GM12878 (cell line): ENCODE measurements around the gene AGER. TPM values are rescaled to one million over a fixed set of nuclear protein-coding genes. Genes with fewer than 3 reads are reported as not detected.
A peak's percentile ranks its signal among the peaks of the same experiment; 100 is the strongest.

Experiments
- ATAC-seq: fragments of 200-7000 bp; cut with Tn5 transposase; 3 replicates; pipeline ENCODE4 v1.9.1; 2020; ENCODE audit warnings: mild to moderate bottlenecking, moderate library complexity
- BruUV-seq: library from RNA; stranded (reverse); fragments of 400-500 nt; replicated peaks from 2 replicates; lab custom pipeline; 2021; lab: Mats Ljungman, UMichigan
- CTCF ChIA-PET: fragments of 300-600 bp; sonication (Branson Sonifier 250); formaldehyde crosslinking; extraction: SDS; loops from one replicate; lab custom pipeline; 2021; ENCODE audit warnings: inconsistent platforms; lab: Yijun Ruan, JAX
- POLR2A ChIA-PET: fragments of 350-600 bp; formaldehyde crosslinking; extraction: SDS; loops from one replicate; lab custom pipeline; 2021; ENCODE audit warnings: inconsistent platforms; lab: Charles Lee
- RAD21 ChIA-PET: fragments of 300-600 bp; sonication (Branson Sonifier 250); formaldehyde crosslinking; loops from one replicate; lab custom pipeline; 2023; ENCODE audit warnings: antibody characterized with exemption; ENCODE audit not compliant: unreplicated experiment; lab: Charles Lee
- SMC1A ChIA-PET: fragments of 300-600 bp; sonication (Branson Sonifier 250); formaldehyde crosslinking; loops from one replicate; lab custom pipeline; 2023; ENCODE audit not compliant: unreplicated experiment, uncharacterized antibody; lab: Charles Lee
- DNase-seq: peaks from one replicate; pipeline ENCODE4 v3.0.0-alpha.2; 2011; ENCODE audit warnings: low read depth, low spot score
- FAIRE-seq: peaks from 3 replicates; lab custom pipeline; 2011; peaks lifted over from hg19 to GRCh38; lab: Jason Lieb, UNC
- H2AFZ ChIP-seq: 2 replicates; pipeline ENCODE4 v1.6.0; 2011; ENCODE audit warnings: low read depth, low read length, control low read depth; ENCODE audit not compliant: control insufficient read depth
- H3K27ac ChIP-seq: 2 replicates; pipeline ENCODE4 v1.5.1; 2011; ENCODE audit warnings: control low read depth; ENCODE audit not compliant: control insufficient read depth, insufficient read depth
- H3K27me3 ChIP-seq, 2 experiments: replicated peaks in 1 of 2; 2 replicates each; pipeline versions ENCODE4 v1.6.0 to v1.6.1; 2011; ENCODE audit warnings: low read length in 1 of 2; ENCODE audit not compliant: control insufficient read depth in 2 of 2, insufficient read depth in 2 of 2
- H3K36me3 ChIP-seq, 2 experiments: 2 replicates each; pipeline ENCODE4 v1.5.1; 2011; ENCODE audit warnings: low read length in 1 of 2; ENCODE audit not compliant: control insufficient read depth in 2 of 2, insufficient read depth in 2 of 2
- H3K4me1 ChIP-seq: 2 replicates; pipeline ENCODE4 v1.6.1; 2011; ENCODE audit warnings: mild to moderate bottlenecking, low read length, moderate library complexity, mixed read lengths; ENCODE audit not compliant: control insufficient read depth, insufficient read depth
- H3K4me2 ChIP-seq: 2 replicates; pipeline ENCODE4 v1.6.0; 2011; ENCODE audit warnings: control low read depth; ENCODE audit not compliant: control insufficient read depth, insufficient read depth
- H3K4me3 ChIP-seq: fragments of 200-600 bp; sonication (generic); 2 replicates; pipeline ENCODE4 v1.5.1; 2016
- H3K79me2 ChIP-seq: 2 replicates; pipeline ENCODE4 v1.6.0; 2011; ENCODE audit warnings: low read length; ENCODE audit not compliant: control insufficient read depth, insufficient read depth
- H3K9ac ChIP-seq: 2 replicates; pipeline ENCODE4 v1.8.0; 2011; ENCODE audit warnings: low read length, control low read depth, mixed read lengths; ENCODE audit not compliant: control insufficient read depth, insufficient read depth
- H3K9me3 ChIP-seq: replicated peaks from 3 replicates; pipeline ENCODE4 v1.5.1; 2011; ENCODE audit warnings: mild to moderate bottlenecking, low read length; ENCODE audit not compliant: control insufficient read depth, insufficient read depth
- H4K20me1 ChIP-seq: 2 replicates; pipeline ENCODE4 v1.6.0; 2011; ENCODE audit not compliant: control insufficient read depth, insufficient read depth
- BHLHE40 ChIP-seq, 2 experiments: fragments of 450-650 bp in 1 of 2; IDR thresholded peaks; 2 replicates each; pipeline ENCODE4 v1.6.1; 2011 to 2017; ENCODE audit warnings: low read depth in 2 of 2, borderline replicate concordance in 1 of 2, improper control_type of control experiment in 1 of 2, low read length in 1 of 2, mild to moderate bottlenecking in 1 of 2
- HDAC2 ChIP-seq: fragments of 200-600 bp; sonication (generic); IDR thresholded peaks from 2 replicates; pipeline ENCODE4 v1.6.1; 2017
- IRF5 ChIP-seq: fragments of 450-650 bp; IDR thresholded peaks from 2 replicates; pipeline ENCODE4 v1.6.1; 2017; ENCODE audit warnings: borderline replicate concordance
- JUNB ChIP-seq: IDR thresholded peaks from 2 replicates; pipeline ENCODE4 v1.6.1; 2016; ENCODE audit warnings: antibody characterized with exemption, mild to moderate bottlenecking
- PAX5 ChIP-seq: IDR thresholded peaks from 2 replicates; pipeline ENCODE4 v1.6.1; 2011; ENCODE audit warnings: low read depth, low read length, borderline replicate concordance
- PAX8 ChIP-seq: fragments of 450-650 bp; IDR thresholded peaks from 2 replicates; pipeline ENCODE4 v1.6.1; 2017; ENCODE audit warnings: mild to moderate bottlenecking, moderate library complexity
- PBX3 ChIP-seq: IDR thresholded peaks from 2 replicates; pipeline ENCODE4 v1.6.1; 2011; ENCODE audit warnings: mild to moderate bottlenecking, low read depth, low read length, moderate library complexity; ENCODE audit not compliant: insufficient replicate concordance
- RBBP5 ChIP-seq: fragments of 200-600 bp; sonication (generic); conservative IDR thresholded peaks from 2 replicates; pipeline ENCODE4 v1.6.1; 2016
- STAT3 ChIP-seq: IDR thresholded peaks from 2 replicates; pipeline ENCODE4 v1.6.1; 2011; ENCODE audit warnings: low read depth, low read length, improper control_type of control experiment
- TCF12 ChIP-seq: IDR thresholded peaks from 2 replicates; pipeline ENCODE4 v1.6.1; 2011; ENCODE audit warnings: low read depth, mild to moderate bottlenecking, low read length
- ZNF622 ChIP-seq: fragments of 450-650 bp; IDR thresholded peaks from 2 replicates; pipeline ENCODE4 v1.6.1; 2017; ENCODE audit warnings: mild to moderate bottlenecking, inconsistent platforms
- ZNF687 ChIP-seq: fragments of 450-650 bp; IDR thresholded peaks from 2 replicates; pipeline ENCODE4 v1.6.1; 2017; ENCODE audit warnings: mild to moderate bottlenecking, moderate library complexity
- WGBS: methylation state at CpG from one replicate; pipeline ENCODE4 v1.1.6; 2016; ENCODE audit warnings: low lambda C conversion rate; ENCODE audit not compliant: insufficient replicate concordance, insufficient coverage; ENCODE audit errors: missing lambda C conversion rate; 5-methylcytosine and 5-hydroxymethylcytosine counted together
- in situ Hi-C: fragments of 300-500 bp; cut with MboI; formaldehyde crosslinking; loops from 9 replicates; pipeline ENCODE4 v1.14.3; 2018; ENCODE audit warnings: mixed read lengths
- intact Hi-C: fragments of 100-400 bp; cut with micrococcal nuclease; formaldehyde crosslinking; loops from one replicate; pipeline ENCODE4 v1.14.2; 2022; ENCODE audit not compliant: unreplicated experiment
- polyA plus RNA-seq, 11 experiments: library from polyadenylated mRNA; depleted of rRNA in 4 of 11; unstranded in 6 of 11; stranded (reverse) in 5 of 11; fragments of >200 nt; fragmentation: Nextera tagmentation in 4 of 11; fragmentation: Illumina TruSeq in 1 of 11; extraction: Ambion mirVana in 4 of 11; extraction: Trizol in 1 of 11; gene quantifications; 1 replicate in 1 of 11; 2 replicates in 10 of 11; pipeline versions ENCODE4 v1.2.1 to v1.2.3, GENCODE V29; 2011 to 2016; ENCODE audit warnings: inconsistent platforms in 2 of 11, missing spikeins in 2 of 11, low read depth in 1 of 11
- total RNA-seq, 4 experiments: library from RNA; depleted of rRNA in 3 of 4; stranded (reverse); fragments of >200 nt in 3 of 4; fragmentation: Illumina TruSeq in 1 of 4; extraction: Trizol in 1 of 4; gene quantifications; 2 replicates each; pipeline versions ENCODE4 v1.2.1 to v1.2.3, GENCODE V29; 2013 to 2021
- TF ChIP-seq, protein P1 (sequence below), 3 experiments: IDR thresholded peaks in 2 of 3; conservative IDR thresholded peaks in 1 of 3; 2 replicates each; pipeline ENCODE4 v1.5.1; 2011; ENCODE audit warnings: low read depth in 3 of 3, low read length in 3 of 3, mild to moderate bottlenecking in 3 of 3, control low read depth in 2 of 3, moderate library complexity in 2 of 3, inconsistent platforms in 1 of 3, mixed read lengths in 1 of 3; ENCODE audit not compliant: control insufficient read depth in 2 of 3, insufficient read depth in 1 of 3; ENCODE audit errors: extremely low read depth in 1 of 3

The AGER gene
- total and polyA plus RNA-seq, 10 of the 15 experiments (the other 5 are each of a cell fraction or from before 2014, with no cell fraction given): 1.1 to 18.2 (median 3.9) TPM

DNA sequence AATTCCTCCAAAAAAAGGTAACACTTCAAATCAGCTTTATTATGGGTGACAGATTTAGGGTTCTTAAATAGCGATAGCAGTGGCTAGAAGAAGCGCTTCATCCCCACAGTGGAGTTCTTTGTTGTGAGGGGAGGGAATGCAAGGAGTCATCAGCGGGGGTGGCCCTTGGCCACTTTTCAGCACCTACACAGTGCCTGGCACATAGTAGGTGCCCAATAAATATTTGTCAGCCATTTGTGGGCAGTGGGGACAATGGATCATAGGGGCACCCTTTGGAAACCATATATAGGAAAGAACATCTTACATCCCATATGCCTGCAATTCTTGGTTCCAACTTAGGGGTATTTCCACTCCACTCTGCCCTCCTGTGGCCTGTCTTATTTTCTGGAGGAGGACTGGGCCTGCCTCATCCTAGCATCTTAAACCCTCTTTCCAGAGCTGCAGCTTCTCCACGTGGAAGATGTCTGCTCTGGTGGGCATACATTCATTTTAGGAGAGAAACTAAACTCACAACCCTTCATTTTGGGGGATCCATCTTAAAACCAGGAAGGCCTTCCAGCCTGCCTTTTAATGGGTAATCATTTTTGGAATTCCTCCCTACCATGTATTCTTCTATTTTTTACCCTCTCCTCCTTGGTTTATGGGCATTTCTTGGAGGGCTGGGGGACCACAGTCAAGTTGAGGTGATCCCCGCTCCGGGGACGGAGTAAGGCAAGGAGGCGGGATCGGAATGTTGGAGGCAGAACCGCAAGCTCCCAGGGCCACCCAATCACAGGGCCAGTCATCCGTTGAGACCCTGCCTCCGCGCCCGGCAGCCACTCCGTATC lies 11.0 kb upstream of the AGER start:
- ATAC-seq (peak; percentile 5; the same call in 1 of the 3 replicates), FAIRE-seq (no peak), DNase-seq (no peak)
- ChIA-PET CTCF (interaction anchor here (0.6 to 4.2 kb wide), 20 partner anchors 7 to 643 kb away, joined by 3 to 35 read pairs (median 4); partner anchors contain the start of genes AGPAT1, ATF6B, EGFL8 and FKBPL), POLR2A (interaction anchor here (0.6 to 6.6 kb wide), 22 partner anchors 10 to 1351 kb away, joined by 3 to 69 read pairs (median 4); partner anchors contain the start of genes AGPAT1, ATF6B, EGFL8 and FKBPL), RAD21 (interaction anchor here (0.7 to 1.8 kb wide), 20 partner anchors 12 to 658 kb away, joined by 3 to 17 read pairs (median 4); partner anchors contain the start of genes AGPAT1, ATF6B, CLIC1 and DXO), SMC1A (interaction anchor here (0.6 to 1.9 kb wide), 11 partner anchors 7 to 236 kb away, joined by 3 to 17 read pairs (median 3); partner anchors contain the start of genes AGPAT1, ATF6B, FKBPL and NELFE)
- peaks cover 26% of the 10 kb centered on the region for H3K4me1 ChIP-seq
- H3K27me3 ChIP-seq: no peaks in the 10 kb centered on the region
- H4K20me1 ChIP-seq: no peaks in the 10 kb centered on the region
- peak overlapping the region; percentile 80 for H3K4me3 ChIP-seq
- peak overlapping the region; percentile 93 for H3K4me2 ChIP-seq
- H2AFZ ChIP-seq: peak overlapping the region; percentile 51
- peak overlapping the region; percentile 86 for H3K27ac ChIP-seq
- 15% methylated on average over 15 of the region's 15 CpGs for WGBS
- in situ Hi-C loops (no loop called here), intact Hi-C loops (loop anchor here (1.0 to 5.0 kb wide), 2 partner anchors 42 to 76 kb away; no protein-coding TSS in a partner anchor)
- BruUV-seq: TSS peak; percentile 70
- peaks cover 35% of the 10 kb centered on the region for H3K79me2 ChIP-seq
- no peaks in the 10 kb centered on the region for H3K9me3 ChIP-seq
- peak overlapping the region; percentile 78 for H3K9ac ChIP-seq
- no peaks in the 10 kb centered on the region; a peak in 1 of 4 replicates for H3K36me3 ChIP-seq
- no peak for TF ChIP-seq TCF12
- TF ChIP-seq IRF5: no peak
- no peak for TF ChIP-seq PAX8
- TF ChIP-seq PBX3: no peak
- no peak for TF ChIP-seq JUNB
- TF ChIP-seq ZNF687: no peak
- TF ChIP-seq BHLHE40 (IDR thresholded peaks at IDR 0.05; ENCODE audit: borderline replicate concordance in 1 of 2, low read depth in 2 of 2, low read length in 1 of 2): no peak
- no peak for TF ChIP-seq ZNF622
- TF ChIP-seq, protein P1, sequence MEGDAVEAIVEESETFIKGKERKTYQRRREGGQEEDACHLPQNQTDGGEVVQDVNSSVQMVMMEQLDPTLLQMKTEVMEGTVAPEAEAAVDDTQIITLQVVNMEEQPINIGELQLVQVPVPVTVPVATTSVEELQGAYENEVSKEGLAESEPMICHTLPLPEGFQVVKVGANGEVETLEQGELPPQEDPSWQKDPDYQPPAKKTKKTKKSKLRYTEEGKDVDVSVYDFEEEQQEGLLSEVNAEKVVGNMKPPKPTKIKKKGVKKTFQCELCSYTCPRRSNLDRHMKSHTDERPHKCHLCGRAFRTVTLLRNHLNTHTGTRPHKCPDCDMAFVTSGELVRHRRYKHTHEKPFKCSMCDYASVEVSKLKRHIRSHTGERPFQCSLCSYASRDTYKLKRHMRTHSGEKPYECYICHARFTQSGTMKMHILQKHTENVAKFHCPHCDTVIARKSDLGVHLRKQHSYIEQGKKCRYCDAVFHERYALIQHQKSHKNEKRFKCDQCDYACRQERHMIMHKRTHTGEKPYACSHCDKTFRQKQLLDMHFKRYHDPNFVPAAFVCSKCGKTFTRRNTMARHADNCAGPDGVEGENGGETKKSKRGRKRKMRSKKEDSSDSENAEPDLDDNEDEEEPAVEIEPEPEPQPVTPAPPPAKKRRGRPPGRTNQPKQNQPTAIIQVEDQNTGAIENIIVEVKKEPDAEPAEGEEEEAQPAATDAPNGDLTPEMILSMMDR (IDR thresholded peaks at IDR 0.05 in 2 of 3, conservative IDR thresholded peaks at IDR 0.05 in 1 of 3; ENCODE audit: control insufficient read depth in 2 of 3, extremely low read depth in 1 of 3, insufficient read depth in 1 of 3, low read depth in 3 of 3, low read length in 3 of 3): peak; percentile 52 to 64 (median 56); a peak in 5 of 6 replicates
- no peak for TF ChIP-seq PAX5
- TF ChIP-seq HDAC2: no peak
- no peak for TF ChIP-seq STAT3
- TF ChIP-seq RBBP5: no peak
